HG02588 (cell line): ENCODE results near the gene SFMBT2.

Experiments used
- ATAC-seq: cut with Tn5 transposase; IDR thresholded peaks from one replicate; pipeline ENCODE4 v1.9.1; 2021; ENCODE audit warnings: mild to moderate bottlenecking, moderate library complexity; ENCODE audit not compliant: unreplicated experiment

The SFMBT2 gene

GRCh38 chr10:7370511-7370910 is 40.3 kb downstream of the SFMBT2 start:
- no peak for ATAC-seq

GRCh38 chr10:7365027-7365745 is 45.6 kb downstream of the SFMBT2 start:
- ATAC-seq, result no peak

GRCh38 chr10:7364474-7364873 is 46.4 kb downstream of the SFMBT2 start:
- ATAC-seq, result no peak

- ATAC-seq, result no peak
Measured at GRCh38 chr10:7363700-7364099, 47.1 kb downstream of the SFMBT2 start.

- no peak for ATAC-seq
Measured at GRCh38 chr10:7362471-7362870, 48.4 kb downstream of the SFMBT2 start.

DNA sequence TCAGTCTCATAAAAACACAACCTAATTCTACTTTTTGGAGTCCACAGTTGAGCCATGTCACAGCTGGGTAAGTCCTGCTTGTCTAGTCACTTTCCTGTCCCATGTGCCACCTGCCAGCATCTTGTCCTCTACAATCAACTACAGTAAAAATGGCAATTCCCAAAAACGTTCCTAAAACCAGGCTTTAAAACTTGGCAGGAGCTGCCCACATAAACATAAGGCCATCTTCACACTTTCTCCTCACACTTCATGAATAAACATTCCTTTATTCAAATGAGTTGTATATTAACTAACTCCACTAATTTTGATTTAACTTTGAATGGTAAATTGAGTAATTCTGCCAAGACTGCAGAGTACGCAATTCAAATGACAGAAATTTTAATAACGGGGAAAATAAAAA is 49.5 kb downstream of the SFMBT2 start:
- ATAC-seq, result no peak

DNA sequence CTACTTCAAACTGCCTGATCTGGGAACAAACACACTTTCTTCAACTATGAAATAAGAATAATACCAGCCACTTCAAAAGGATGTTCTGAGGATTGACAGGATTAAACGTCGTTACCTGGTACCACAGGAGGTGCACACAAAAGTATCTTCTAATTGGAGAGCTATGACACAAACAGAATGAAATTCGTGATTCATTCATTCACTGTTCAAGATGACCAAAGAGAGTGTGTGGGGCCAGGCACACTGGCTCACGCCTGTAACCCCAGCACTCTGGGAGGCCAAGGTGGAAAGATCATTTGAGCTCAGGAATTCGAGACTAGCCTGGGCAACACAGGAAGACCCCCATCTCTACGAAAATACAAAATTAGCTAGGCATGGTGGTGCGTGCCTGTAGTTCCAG is 50.9 kb downstream of the SFMBT2 start:
- no peak for ATAC-seq

GRCh38 chr10:7359356-7359755 is 51.5 kb downstream of the SFMBT2 start:
- ATAC-seq, result no peak

DNA sequence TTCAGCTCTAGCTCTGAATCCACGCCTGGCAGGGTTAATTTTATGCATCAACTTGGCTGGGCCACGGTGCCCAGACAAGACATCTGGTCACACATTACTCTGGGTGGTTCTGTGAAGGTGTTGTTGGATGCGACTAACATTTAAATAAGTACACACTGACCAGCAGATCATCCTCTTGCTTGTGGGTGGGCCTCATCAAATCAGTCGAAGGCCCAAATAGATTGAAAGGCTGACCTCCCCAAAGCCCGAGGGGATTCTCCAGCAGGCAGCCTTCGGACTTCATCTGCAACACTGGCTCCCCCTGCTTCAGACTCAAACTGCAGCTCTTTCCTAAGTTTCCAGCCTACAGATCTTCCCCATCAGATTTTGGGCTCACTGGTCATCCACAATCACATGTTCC is 53.6 kb downstream of the SFMBT2 start:
- ATAC-seq, result no peak

GRCh38 chr10:7354330-7355047 is 56.3 kb downstream of the SFMBT2 start:
- ATAC-seq, result no peak

- no peak for ATAC-seq
Measured at GRCh38 chr10:7351894-7352293, 58.9 kb downstream of the SFMBT2 start.

GRCh38 chr10:7350541-7351195 is 60.2 kb downstream of the SFMBT2 start:
- no peak for ATAC-seq

GRCh38 chr10:7345717-7346116 is 65.1 kb downstream of the SFMBT2 start:
- ATAC-seq, result no peak

DNA sequence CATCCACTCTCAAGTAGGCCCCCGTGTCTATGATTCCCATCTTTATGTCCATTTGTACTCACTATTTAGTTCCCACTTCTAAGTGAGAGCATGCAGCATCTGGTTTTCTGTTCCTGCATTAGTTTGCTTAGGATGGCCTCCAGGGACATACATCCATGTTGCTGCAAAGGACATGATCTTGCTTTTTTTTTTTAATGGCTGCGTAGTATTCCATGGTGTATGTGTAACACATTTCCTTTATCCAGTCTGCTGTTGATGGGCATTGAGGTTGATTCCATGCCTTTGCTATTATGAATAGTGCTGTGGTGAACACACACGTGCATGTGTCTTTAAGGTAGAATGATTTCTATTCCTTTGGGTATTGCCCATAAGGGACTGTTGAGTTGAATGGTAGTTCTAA is 67.8 kb downstream of the SFMBT2 start:
- ATAC-seq, result no peak

DNA sequence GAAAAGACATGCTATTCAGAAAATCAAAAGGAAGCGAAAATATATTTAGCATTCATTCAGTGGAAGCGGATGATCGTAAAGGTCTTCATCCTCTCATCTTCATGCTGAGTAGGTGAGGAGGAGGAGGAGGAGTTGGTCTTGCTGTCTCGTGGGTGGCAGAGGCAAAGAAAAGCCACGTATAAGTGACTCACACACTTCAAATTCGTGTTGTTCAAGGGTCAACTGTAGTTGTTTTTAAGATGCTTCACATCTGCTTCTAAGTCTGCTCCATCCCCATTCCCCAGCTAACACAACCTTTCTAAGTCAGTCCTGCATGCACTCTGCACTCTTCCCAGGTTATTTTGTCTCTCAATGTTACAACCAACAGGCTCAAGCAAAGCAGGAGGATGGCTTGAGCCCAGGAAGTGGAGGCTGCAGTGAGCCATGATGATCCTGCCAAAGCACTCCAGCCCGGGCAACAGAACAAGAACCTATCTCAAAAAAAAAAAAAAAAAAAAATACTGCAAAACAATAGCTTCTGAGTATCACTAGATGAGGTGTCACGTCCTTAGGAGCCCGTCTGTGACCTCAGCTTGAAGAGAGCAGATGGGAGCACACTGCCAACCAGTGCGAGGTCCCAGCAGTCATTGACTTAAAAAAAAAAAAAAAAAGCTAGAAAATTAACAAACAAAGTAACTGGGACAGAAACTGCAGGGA is 70.5 kb downstream of the SFMBT2 start:
- ATAC-seq, result no peak

GRCh38 chr10:7339510-7339909 is 71.3 kb downstream of the SFMBT2 start:
- no peak for ATAC-seq

- no peak for ATAC-seq
Measured at GRCh38 chr10:7338469-7338868, 72.4 kb downstream of the SFMBT2 start.

DNA sequence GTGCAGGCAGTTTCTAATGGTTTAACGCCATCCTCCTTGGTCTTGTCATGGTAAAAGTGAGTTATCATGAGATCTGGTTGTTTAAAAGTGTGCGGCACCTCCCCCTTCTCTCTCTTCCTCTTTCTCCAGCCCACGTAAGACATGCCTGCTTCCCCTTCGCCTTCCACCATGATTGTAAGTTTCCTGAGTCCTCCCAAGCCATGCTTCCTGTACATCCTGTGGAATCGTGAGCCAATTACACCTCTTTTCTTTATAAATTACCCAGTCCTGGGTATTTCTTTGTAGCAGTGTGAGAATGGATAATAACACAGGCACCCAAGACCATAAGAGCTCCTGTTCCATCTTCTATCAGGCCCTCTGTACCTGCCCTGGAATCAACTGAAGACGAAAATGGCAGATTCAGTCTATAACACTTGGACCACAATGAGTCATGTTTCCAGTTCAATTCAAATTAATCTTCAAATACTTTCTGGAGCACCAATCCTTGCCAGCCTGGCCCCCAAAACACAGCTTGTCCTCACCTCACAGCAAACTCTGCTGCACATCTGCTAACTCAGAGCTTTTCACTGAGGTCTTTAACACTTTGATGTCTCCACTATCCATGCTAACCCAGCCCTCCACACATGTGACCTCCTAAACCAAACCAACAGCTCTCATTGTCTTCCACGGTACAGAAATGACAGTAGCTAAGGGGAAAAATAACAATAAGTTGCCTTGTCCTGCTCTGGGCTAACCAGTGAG is 73.2 kb downstream of the SFMBT2 start:
- ATAC-seq, result peak; percentile 69

DNA sequence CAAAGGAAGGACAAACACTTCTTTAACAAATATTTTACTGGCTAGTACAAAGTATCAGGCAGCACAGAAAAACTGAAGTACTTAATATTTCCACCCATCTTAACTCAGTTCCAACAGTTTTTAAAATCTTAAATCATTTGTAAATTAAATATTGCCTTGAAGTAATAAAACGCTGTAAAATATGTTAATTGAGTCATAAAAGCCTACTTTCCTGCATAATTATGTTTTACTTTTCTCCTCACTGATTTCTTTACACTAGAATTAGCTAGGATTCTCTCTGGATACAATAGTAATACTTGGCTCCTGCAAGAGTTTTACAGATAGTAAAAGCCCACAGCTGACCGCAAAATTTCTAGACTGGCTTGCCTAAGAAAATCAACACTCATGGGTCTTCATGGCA is 74.9 kb downstream of the SFMBT2 start:
- ATAC-seq, result no peak

GRCh38 chr10:7334642-7334964 is 76.2 kb downstream of the SFMBT2 start:
- no peak for ATAC-seq
